GM12878 (cell line): ENCODE measurements around the gene C19orf47.

Experiments used
- ATF7 ChIP-seq: fragments of 450-650 bp; IDR thresholded peaks from 2 replicates; pipeline ENCODE4 v1.6.1; 2016; ENCODE audit warnings: low read depth, mild to moderate bottlenecking
- BMI1 ChIP-seq: fragments of 450-650 bp; IDR thresholded peaks from 2 replicates; pipeline ENCODE4 v1.6.1; 2016; ENCODE audit warnings: mild to moderate bottlenecking, moderate library complexity, borderline replicate concordance
- CTCF ChIP-seq, 3 experiments: IDR thresholded peaks in 2 of 3; conservative IDR thresholded peaks in 1 of 3; 2 replicates each; pipeline ENCODE4 v1.5.1; 2011; ENCODE audit warnings: low read depth in 3 of 3, low read length in 3 of 3, mild to moderate bottlenecking in 3 of 3, control low read depth in 2 of 3, moderate library complexity in 2 of 3, inconsistent platforms in 1 of 3, mixed read lengths in 1 of 3; ENCODE audit not compliant: control insufficient read depth in 2 of 3, insufficient read depth in 1 of 3; ENCODE audit errors: extremely low read depth in 1 of 3
- MXI1 ChIP-seq: fragments of 150-350 bp; IDR thresholded peaks from 2 replicates; pipeline ENCODE4 v1.6.1; 2011; ENCODE audit warnings: low read depth, mild to moderate bottlenecking, inconsistent platforms, low read length, improper control_type of control experiment
- PBX3 ChIP-seq: IDR thresholded peaks from 2 replicates; pipeline ENCODE4 v1.6.1; 2011; ENCODE audit warnings: mild to moderate bottlenecking, low read depth, low read length, moderate library complexity; ENCODE audit not compliant: insufficient replicate concordance
- REST ChIP-seq: IDR thresholded peaks from 2 replicates; pipeline ENCODE4 v1.6.1; 2012; ENCODE audit warnings: mild to moderate bottlenecking, low read depth, low read length
- SIN3A ChIP-seq: IDR thresholded peaks from 2 replicates; pipeline ENCODE4 v1.6.1; 2012; ENCODE audit warnings: low read depth, low read length, improper control_type of control experiment
- ZNF592 ChIP-seq: fragments of 450-650 bp; IDR thresholded peaks from 2 replicates; pipeline ENCODE4 v1.6.1; 2017; ENCODE audit warnings: mild to moderate bottlenecking, moderate library complexity

- TF ChIP-seq PBX3 = no peak
- no peak for TF ChIP-seq MXI1
- no peak for TF ChIP-seq CTCF (IDR thresholded peaks at IDR 0.05 in 2 of 3, conservative IDR thresholded peaks at IDR 0.05 in 1 of 3; ENCODE audit: control insufficient read depth in 2 of 3, extremely low read depth in 1 of 3, insufficient read depth in 1 of 3, low read depth in 3 of 3, low read length in 3 of 3)
- TF ChIP-seq SIN3A = no peak
- TF ChIP-seq ATF7 = no peak
- TF ChIP-seq ZNF592 = no peak
- TF ChIP-seq REST = no peak
- no peak for TF ChIP-seq BMI1
These were observed 76.5 kb downstream of the C19orf47 start for GRCh38 chr19:40271706-40272105.
